Medulla oblongata (tissue), 1 donor: ENCODE measurements around the gene CAPN8.

ENCODE experiments used
- DNase-seq: peaks from one replicate; pipeline ENCODE4 v3.0.0-alpha.2; 2015; ENCODE audit errors: extremely low spot score

Gene CAPN8

DNA sequence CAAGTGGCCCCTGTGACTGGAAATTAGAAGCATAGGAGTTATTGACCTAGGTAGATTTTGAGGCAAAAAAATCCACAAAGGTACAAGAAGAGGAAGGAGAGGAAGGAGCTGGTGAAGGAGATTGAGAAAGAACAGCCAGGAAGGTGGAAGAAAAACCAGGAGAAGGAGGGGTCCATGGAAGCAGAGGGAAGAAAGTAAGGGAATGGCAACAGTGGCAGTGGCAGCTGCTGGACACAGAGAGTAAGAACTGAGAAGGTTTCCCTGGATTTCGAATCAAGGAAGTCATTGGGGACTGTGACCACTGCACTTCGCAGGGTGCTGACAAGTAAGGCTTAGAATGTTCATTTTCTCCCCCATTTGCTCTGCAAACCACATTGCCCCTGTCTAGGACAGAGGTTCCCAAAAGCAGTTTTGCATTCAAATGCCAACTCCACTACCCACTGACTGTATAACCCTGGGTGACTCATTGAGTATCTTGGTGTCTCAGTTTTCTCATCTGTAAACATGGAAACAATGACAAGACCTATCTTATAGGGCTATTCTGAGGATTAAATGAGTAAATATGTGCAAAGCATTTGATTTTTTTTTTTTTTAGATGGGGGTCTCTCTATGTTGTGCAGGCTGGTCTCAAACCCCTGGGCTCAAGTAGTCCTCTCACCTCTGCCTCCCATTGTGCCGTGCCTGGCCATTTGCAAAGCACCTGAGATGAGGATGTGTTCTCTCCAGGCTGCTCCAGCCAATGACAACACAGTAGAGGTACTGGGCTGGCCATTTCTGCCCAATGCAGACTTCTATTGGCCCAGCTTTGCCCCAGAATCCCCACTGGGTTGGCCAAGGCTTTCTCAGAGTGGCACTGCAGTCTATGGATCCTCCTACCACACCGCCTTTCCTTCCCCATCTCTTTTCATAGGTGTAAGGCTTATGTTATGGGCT is 37.5 kb upstream of the CAPN8 start:
- DNase-seq: no peak

GRCh38 chr1:223700942-223701637 is 35.6 kb upstream of the CAPN8 start:
- no peak for DNase-seq

- DNase-seq: no peak
Observed at GRCh38 chr1:223700388-223700918, 35.0 kb upstream of the CAPN8 start.

GRCh38 chr1:223695941-223696340 is 30.4 kb upstream of the CAPN8 start:
- no peak for DNase-seq

- no peak for DNase-seq
Observed at GRCh38 chr1:223695014-223695548, 29.6 kb upstream of the CAPN8 start.

DNA sequence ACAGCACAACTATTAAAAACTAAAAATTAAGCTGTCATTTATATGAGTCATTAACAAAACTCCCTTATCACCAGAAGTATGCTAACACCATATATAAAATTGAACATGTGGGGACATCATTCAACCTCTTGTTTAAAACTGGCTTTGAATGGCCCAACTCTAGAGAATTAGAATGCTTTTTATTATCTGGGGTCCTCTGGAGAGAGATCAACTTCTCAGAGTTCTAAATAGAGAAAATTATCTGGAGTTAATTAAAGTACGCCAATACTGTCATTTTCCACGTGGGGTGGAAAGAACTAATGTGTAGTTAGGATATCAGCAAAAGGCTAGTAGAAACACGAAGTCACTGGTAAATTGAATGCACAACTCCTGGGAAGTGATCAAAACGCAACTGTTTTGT is 25.6 kb upstream of the CAPN8 start:
- DNase-seq: no peak

- DNase-seq: no peak
Observed at GRCh38 chr1:223684488-223684792, 18.9 kb upstream of the CAPN8 start.

GRCh38 chr1:223683586-223684487 is 18.3 kb upstream of the CAPN8 start:
- DNase-seq: peak; percentile 45

DNA sequence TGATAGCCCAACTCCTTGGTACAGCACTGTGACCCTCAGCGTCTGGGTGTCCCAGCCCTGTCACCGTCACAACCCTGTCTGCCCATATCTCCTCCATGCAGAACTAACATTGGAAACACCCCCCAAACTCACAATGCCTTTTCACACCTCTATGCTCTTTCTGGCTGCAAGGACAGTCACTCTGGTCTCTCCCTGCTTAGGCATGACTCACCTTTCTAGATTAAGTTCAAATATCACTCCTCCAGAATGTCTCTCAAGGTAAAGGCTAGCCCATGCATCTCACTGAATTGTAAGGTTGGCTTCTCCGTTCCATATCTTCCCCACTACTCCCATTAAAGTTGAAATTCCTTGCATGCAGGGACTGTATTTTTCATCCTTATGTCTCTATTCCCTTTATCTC is 17.0 kb upstream of the CAPN8 start:
- no peak for DNase-seq

DNA sequence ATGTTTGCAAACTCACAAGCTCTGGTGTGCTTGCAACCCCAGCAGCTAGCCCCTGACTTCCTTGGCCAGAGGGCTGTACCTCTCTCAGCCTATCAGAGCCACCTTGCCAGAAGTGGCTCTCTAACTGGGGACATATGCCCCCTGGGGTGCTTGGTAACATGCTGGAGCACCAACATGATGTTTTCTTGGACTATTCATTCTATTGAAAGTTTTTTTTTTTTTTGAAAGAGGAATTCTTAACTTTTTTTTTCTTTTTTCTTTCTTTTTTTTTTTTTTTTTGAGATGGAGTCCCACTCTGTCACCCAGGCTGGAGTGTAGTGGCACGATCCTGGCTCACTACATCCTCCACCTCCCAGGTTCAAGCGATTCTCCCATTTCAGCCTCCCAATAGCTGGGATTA is 14.7 kb upstream of the CAPN8 start:
- DNase-seq: no peak

DNA sequence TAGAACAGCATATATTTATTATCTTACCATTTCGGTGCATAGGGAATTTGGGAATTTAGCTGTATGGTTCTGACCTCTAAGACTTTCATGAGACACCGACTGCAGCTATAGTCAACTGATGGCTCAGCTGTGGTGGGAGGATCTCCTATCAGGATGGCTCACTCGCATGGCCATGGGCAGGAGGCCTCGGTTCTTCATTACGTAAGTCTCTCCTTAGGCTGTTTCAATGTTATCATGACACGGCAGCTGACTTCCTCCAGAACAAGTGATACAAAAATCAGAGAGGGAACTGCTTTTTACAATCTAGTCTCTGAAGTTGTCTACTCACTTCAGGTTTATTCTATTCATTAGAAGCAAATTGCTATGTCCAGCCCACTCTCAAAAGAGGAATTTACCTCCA is 13.3 kb upstream of the CAPN8 start:
- DNase-seq: no peak

- no peak for DNase-seq
Observed at GRCh38 chr1:223674119-223674890, 8.8 kb upstream of the CAPN8 start.

DNA sequence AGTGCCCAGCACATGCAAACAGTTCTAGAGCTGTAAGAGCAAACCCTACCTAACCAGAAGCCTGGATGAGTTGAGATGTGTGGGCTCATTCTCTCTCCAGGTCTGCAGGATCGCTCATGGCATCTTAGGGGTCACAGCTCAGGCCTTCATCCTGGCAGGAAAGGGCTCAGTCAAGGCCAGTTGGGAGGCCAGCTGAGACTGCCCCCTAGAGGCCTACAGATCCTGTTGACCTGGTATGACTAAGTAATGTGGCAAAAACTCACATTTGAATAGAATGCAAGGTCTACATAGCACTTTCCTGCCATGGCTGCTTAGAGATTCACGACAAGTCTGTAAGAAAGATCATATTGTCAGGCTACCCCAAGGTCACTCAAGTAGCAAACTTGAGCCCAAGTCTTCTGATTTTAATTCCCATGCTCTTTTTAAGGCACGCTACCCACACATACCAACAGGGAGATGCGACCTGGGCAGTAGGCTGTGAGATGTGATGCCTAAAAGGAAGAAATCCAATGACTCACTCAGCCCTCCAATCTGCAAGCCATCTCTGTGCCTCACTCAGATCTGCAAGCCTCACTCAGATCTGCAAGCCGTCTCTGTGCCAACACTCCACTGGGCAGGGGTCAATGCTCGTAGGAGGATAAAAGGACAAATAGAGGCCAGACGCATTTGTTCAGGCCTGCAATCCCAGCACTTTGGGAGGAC is 5.1 kb upstream of the CAPN8 start:
- DNase-seq: peak; percentile 15

GRCh38 chr1:223669003-223669795 is 3.7 kb upstream of the CAPN8 start:
- no peak for DNase-seq

- no peak for DNase-seq
Observed at GRCh38 chr1:223667484-223668182, 2.1 kb upstream of the CAPN8 start.

GRCh38 chr1:223664106-223664505 is 1.4 kb downstream of the CAPN8 start:
- DNase-seq: no peak

DNA sequence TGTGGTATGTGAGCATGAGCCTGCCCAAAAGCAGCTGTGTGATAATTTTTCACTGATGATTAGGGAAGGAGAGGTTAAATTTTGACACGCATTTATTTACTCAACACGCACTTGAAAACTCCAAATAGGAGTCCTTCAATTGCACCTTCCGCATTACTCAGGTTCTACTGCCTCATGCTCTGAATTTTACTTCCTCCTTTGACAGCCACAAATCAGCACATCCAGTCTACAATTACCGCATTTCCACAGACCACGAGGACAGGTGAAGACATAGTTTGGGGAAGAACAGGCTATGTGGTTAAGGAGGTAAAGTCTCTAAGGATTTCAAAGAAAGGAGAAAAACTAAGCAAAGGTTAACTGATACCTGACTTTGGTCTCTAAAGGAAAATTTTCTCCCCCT is 2.6 kb downstream of the CAPN8 start:
- DNase-seq: no peak

- no peak for DNase-seq
Observed at GRCh38 chr1:223659711-223660110, 5.8 kb downstream of the CAPN8 start.

DNA sequence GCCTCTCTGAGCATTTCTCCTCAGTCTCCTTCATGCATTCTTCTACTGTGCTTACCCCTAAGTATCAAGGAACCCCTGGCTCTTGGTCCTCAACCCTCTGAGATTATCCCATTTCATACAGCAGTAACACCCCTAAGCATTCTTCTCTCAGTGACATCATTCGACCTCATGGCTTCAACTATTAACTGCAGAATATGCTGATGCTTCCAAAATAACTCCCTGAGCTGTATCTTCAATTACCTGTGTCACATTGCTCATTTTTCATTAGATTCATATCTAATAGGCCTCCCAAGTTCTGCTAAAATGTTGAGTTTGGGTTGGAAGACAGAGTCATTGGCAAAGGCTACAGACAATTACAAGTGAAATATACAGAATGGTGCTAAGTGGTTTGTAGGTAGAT is 7.5 kb downstream of the CAPN8 start:
- no peak for DNase-seq
